Activated effector memory CD4-positive, alpha-beta T cell treated with Interleukin-2 at 50 U/mL for 16 hours (primary cell): Measurements from ENCODE around the gene ITGA8.
"Not testable (repeated sequence)": the region's sequence is repeated elsewhere in the genome, so short reads cannot be mapped to it uniquely, and the experiment has no call there.

Experiments
- DNase-seq: peaks from one replicate; pipeline ENCODE4 v3.0.0-alpha.2; 2020

The ITGA8 gene

DNA sequence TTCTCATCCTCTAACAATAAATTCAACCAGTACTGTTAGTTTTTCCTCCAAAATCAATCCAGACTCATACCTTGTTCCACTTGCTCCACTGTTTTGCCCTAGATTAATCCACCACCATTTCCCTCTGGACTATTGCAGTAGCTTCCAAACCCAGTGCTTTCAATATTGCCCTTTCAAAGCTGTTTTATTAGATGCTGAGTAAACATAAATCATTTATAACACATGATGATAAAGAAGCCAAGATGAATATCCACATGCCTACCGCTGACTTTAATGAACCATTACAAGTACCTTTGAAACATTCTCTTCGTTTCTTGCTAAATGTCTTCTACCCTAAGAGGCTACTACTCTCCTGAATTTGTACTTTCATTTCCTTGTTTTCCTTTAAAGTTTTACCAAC is 174.5 kb downstream of the ITGA8 start:
- no peak for DNase-seq

- DNase-seq = no peak
Measured at GRCh38 chr10:15543994-15544393, 175.7 kb downstream of the ITGA8 start.

GRCh38 chr10:15542817-15543216 is 176.9 kb downstream of the ITGA8 start:
- DNase-seq = no peak

GRCh38 chr10:15541376-15541775 is 178.3 kb downstream of the ITGA8 start:
- no peak for DNase-seq

DNA sequence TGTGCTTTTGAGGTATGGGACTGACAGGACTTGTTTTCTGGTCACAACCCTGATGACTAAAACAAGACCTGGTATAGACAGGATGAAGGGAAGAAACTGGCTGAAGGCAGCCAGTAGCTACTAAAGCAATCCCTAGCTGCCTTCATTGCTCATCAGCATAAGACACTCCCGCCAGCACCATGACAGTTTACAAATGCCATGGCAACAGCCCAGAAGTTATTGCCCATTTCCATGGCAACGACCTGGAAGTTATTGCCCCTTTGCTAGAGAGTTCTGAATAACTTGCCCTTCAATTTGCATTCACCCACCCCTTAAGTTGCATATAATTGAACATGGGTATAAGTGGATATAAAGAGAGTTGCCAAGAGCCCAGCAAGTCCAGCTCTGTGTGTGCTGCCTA is 179.0 kb downstream of the ITGA8 start:
- DNase-seq = no peak

GRCh38 chr10:15539262-15539661 is 180.5 kb downstream of the ITGA8 start:
- no peak for DNase-seq

GRCh38 chr10:15534928-15535538 is 184.7 kb downstream of the ITGA8 start:
- DNase-seq = not testable (repeated sequence)

DNA sequence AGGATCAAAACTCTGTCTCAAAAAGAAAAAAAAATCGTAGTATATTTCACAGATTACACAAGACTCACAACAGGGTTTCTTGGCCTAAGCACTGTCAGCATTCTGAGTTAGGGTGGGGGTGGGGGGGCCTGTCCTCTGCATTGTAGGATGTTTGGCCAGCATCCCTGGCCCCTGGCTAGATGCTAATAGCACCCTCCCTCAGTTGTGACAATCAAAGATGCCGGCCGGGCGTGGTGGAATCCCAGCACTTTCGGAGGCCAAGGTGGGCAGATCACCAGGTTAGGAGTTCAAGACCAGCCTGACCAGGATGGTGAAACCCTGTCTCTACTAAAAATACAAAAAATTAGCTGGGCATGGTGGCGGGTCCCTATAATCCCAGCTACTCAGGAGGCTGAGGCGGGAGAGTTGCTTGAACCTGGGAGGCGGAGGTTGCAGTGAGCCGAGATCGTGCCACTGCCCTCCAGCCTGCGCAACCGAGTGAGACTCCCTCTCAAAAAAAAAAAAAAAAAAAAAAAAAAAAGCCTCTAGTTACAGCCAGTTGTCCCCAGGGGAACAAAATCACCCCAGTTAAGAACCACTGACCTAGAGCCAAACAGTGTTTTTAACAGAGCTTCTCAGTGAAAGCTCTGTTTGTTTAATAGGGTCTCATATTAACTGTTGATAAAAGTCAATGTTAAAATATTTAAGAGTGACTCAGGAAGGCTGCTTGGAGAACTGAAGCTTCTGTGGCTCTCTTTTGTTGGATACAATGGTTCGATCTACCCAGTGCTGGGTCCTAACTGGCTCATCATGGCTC is 187.6 kb downstream of the ITGA8 start:
- no peak for DNase-seq

DNA sequence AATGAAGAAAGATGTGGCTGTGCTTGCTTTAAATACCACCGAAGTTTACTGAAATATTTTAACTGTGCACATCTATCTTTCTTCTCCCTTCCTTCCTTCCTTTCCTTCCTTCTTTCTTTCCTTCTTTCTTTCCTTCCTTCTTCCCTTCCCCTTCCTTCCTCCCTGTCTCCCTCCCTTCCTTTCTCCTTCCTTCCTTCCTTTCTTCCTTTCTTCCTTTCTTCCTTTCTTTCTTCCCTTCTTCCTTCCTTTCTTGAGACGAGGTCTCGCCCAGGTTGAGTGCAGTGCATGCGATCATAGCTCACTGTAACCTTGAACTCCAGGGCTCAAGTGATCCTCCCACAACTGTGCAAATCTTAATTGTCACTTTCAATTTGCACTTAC is 190.9 kb downstream of the ITGA8 start:
- no peak for DNase-seq

DNA sequence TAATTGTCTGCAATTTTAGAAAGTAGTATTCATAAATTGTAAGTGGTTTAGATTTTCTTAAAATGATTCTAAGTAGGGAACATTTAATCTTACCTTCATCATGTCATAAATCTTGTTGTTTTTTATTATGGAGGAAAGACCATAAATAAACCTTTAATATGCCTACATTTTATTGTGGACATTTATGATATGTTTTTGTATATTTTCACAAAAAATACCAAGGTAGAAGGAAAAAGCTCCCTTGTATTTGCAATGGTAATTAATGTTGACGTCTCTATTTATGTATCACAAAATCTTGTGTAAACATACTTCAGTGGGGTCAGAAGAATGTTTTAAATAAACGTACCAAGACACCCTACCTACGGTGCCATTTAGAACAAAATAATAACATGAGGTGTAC is 193.0 kb downstream of the ITGA8 start:
- DNase-seq = no peak

- no peak for DNase-seq
Measured at GRCh38 chr10:15521328-15521903, 198.3 kb downstream of the ITGA8 start.

DNA sequence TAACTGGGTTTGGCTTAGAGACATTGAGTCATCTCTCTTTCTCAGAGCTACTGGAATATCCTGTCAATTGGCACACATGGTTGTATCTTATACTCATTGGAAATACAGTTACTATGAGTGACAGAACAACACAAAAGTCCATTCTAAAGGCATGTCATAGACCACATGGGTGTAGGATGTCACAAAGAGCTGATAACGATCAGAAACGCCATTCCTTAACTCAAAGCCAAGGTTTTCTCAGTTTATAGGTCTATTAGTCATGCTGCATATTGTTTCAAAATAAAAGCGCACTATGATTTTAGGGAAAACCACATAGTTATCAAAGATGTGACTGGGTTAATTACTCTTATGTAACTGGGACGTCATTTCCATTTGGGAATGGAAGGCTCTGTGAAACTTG is 201.5 kb downstream of the ITGA8 start:
- DNase-seq = no peak

GRCh38 chr10:15516256-15517085 is 203.3 kb downstream of the ITGA8 start:
- DNase-seq = no peak

GRCh38 chr10:15515202-15515601 is 204.5 kb downstream of the ITGA8 start:
- no peak for DNase-seq

DNA sequence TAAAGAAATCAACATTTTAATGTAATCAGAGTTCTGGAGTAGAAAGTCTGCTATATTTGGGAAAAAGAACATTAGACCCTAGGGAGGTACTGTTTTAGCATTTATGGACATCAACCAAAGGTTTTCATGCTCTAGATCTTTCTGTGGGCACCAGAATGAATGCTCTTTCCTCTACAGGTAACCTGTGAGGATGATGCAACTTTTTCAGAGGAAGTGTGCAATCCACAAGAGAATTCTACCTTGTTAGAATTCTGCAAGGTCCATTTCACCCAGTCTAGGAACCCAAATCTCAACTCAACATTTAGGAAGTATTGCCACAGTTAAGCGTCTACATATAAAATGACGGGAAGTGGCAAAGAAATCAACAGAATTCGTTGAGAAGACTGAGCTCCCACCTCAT is 208.8 kb downstream of the ITGA8 start:
- DNase-seq = no peak

DNA sequence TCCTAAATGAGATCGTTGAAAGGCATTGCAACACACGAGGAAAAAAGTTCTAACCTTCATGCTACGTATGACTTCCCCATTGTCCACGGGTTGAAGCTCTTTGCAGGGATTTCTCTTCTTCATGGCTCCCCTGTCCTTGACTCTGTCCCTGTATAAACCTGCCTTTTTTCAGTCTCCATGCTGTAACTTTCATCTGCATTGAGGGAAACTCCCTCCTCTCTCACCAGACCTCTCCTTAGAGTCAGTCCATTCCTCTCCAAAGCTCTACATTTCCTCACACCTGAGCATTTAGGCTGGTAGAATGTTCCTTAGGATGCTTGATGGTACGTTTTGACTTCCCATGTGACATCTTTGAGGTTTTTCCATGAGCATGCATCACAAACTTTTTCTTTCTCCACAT is 214.4 kb downstream of the ITGA8 start:
- DNase-seq = no peak

DNA sequence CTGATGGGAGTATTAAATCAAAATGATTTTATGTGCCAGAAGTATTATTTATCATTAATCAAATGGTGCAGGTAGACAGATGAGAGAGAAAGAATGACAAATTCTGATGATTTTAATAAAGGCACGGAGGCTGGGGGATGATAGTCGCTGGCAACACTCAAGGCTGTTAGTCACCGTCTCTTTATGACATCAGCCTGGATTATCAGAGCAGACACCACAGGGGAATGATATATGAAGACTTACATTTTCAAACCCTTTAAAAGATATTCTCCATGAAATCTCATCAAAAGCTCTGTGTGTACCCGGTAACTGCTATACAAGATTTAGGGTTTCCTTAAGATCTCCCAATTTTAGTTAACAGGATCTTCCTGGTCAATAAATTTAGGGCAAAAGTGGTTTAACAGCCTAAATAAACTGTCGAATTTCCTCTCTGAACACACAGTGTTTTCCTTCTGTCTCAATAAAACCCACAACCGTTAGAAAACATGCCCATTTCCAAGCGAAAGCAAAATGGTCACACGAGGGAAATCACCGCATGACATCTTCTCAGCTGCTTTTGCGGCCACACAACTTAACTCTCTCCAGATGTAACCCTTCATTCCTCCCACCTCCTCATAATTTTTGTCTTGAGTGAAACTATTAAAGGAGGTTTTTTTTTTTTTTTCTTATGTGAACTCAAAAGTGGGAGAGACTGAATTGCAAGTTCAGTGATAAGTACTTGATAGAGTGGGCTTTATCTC is 215.5 kb downstream of the ITGA8 start:
- DNase-seq = no peak

DNA sequence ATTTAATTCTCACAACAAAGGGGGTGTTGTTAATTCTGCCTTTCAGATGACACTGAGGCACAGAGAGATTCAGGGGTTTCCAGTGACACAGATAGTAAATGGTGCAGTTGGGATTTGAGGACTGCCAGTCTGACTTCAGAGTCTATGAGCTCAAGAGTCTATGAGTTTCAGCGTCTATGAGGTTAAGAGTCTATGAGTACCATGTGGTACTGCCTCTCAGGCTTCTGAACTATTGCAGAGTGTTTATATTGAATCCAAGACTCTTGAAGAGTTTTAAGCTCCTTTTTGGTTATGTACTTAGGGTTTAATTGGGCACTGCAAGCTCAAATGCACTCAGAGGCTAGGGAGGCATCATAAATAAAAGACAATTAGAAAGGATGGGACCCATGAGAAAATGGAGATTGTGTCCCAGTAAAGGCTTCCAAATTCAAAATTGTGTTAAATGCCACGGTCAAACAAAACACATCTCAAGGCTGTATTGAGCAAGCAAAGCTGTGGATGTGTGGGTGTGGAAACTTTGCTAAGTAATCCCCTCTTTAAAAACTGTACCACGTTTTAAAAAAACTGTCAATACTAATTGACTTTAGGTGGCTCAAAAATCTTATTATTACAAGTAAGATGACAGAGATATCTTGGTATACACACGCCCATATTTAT is 224.7 kb downstream of the ITGA8 start:
- DNase-seq = no peak

- DNase-seq = no peak
Measured at GRCh38 chr10:15491856-15492642, 227.7 kb downstream of the ITGA8 start.

- no peak for DNase-seq
Measured at GRCh38 chr10:15489431-15489830, 230.3 kb downstream of the ITGA8 start.

GRCh38 chr10:15487376-15487775 is 232.3 kb downstream of the ITGA8 start:
- no peak for DNase-seq
